ENCODE measurements around the gene CHDH. TPM values are rescaled to one million over a fixed set of nuclear protein-coding genes. Genes with fewer than 3 reads are reported as not detected.
A peak's percentile ranks its signal among the peaks of the same experiment; 100 is the strongest.

The CHDH gene
- total RNA-seq, 1 donor from 2014 or later, result 3.7 TPM

DNA sequence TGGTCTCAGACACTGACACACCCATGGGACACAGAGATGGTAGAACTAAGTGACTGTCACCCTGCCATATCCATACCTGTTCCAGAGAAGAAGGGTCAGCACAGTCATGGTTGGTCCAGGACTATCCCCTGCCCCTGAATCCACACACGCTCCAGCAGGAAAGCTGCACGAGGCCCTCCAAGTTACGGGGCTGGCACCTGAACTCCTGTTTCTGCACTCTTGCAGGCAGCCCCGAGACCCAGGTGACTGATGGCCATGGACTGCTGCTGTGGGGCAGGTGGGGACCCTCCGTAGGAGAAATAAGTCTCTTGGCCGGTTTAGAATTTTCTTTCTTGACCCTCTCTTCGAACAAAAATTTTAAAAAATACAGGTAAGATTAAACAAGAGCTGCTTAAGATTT lies 30.6 kb downstream of the CHDH start:
- H3K27ac ChIP-seq (replicated peaks), result no peak overlapping the region
- TF ChIP-seq, protein P1, sequence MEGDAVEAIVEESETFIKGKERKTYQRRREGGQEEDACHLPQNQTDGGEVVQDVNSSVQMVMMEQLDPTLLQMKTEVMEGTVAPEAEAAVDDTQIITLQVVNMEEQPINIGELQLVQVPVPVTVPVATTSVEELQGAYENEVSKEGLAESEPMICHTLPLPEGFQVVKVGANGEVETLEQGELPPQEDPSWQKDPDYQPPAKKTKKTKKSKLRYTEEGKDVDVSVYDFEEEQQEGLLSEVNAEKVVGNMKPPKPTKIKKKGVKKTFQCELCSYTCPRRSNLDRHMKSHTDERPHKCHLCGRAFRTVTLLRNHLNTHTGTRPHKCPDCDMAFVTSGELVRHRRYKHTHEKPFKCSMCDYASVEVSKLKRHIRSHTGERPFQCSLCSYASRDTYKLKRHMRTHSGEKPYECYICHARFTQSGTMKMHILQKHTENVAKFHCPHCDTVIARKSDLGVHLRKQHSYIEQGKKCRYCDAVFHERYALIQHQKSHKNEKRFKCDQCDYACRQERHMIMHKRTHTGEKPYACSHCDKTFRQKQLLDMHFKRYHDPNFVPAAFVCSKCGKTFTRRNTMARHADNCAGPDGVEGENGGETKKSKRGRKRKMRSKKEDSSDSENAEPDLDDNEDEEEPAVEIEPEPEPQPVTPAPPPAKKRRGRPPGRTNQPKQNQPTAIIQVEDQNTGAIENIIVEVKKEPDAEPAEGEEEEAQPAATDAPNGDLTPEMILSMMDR (IDR thresholded peaks at IDR 0.05; ENCODE audit: borderline replicate concordance), result no peak
- no peak overlapping the region for H3K4me3 ChIP-seq
- H3K27me3 ChIP-seq (ENCODE audit: low read depth), result peaks cover 4% of the 10 kb centered on the region
- H3K9me3 ChIP-seq (replicated peaks), result no peaks in the 10 kb centered on the region
- peaks cover 18% of the 10 kb centered on the region for H3K36me3 ChIP-seq
- DNase-seq, result no peak
- intact Hi-C loops (cut with micrococcal nuclease), result no loop called here
- no peaks in the 10 kb centered on the region for H3K4me1 ChIP-seq

DNA sequence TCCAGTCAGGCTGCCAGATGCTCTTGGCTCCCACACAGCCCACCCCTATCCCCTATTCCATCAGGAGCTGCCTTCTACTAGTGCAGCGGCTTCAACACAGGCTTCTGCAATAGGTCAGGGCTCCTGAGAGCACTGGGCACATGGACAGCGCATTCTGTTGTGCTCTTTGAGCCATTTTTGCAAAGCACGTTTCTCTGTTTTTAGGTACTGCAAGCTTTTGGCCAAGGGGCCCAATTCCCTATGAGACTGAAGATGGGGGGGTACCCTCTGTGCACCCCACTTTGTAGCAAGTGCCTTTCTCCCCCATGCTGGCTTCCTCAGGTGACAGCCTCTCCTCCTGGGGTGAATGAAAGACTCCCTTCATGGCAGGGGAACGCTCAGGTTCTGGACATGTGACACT lies 31.2 kb downstream of the CHDH start:
- no peak overlapping the region for H3K27ac ChIP-seq (replicated peaks)
- no peak for DNase-seq
- peaks cover 18% of the 10 kb centered on the region for H3K36me3 ChIP-seq
- intact Hi-C loops (cut with micrococcal nuclease), result no loop called here
- peaks cover 4% of the 10 kb centered on the region for H3K27me3 ChIP-seq (ENCODE audit: low read depth)
- H3K4me3 ChIP-seq, result no peak overlapping the region
- H3K4me1 ChIP-seq, result no peaks in the 10 kb centered on the region
- TF ChIP-seq, protein P1 (IDR thresholded peaks at IDR 0.05; ENCODE audit: borderline replicate concordance), result no peak
- H3K9me3 ChIP-seq (replicated peaks), result no peaks in the 10 kb centered on the region

DNA sequence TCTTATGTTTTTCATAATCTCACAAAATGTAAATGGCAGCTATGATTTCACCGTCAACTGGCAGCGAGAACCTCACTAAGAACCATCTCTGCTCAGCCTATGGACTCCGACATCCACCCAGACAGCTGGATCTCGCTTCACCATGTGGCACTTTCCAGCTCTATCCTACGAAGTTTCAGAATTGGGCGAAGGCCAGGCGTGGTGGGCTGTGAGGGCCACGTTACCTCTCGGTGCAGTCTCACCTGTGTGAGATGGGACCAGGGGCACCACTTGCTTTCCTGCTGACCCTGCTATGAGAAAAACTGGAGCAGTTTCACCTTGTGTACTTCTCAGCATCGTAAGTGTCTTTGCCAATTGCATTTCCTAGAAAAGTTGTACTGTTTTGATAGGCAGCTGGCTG lies 32.3 kb downstream of the CHDH start:
- Histone ChIP-seq H3K27me3 (ENCODE audit: low read depth) (peaks cover 4% of the 10 kb centered on the region), H3K9me3 (replicated peaks) (no peaks in the 10 kb centered on the region), H3K4me3 (no peak overlapping the region), H3K27ac (replicated peaks) (no peak overlapping the region), H3K4me1 (no peaks in the 10 kb centered on the region), H3K36me3 (peaks cover 10% of the 10 kb centered on the region)
- intact Hi-C loops (cut with micrococcal nuclease), result no loop called here
- TF ChIP-seq, protein P1 (IDR thresholded peaks at IDR 0.05; ENCODE audit: borderline replicate concordance), result no peak
- no peak for DNase-seq

DNA sequence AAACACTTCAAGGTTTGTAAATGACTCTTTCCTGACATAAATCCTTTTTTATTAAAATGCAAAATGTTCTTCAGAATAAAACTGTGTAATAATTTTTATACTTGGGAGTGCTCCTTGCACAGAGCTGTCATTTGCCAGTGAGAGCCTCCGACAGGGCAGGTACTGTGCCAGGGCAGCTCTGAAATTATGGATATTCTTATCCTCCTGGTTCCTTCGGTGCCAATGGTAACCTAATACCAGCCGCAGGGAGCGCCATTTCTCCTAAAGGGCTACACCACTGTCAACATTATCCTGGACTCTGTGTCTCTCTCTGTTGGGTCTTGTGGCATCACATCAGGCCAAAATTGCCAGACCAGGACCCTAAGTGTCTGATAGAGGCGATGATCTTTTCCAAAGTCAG lies 33.0 kb downstream of the CHDH start:
- intact Hi-C loops (cut with micrococcal nuclease), result no loop called here
- Histone ChIP-seq H3K36me3 (peaks cover 5% of the 10 kb centered on the region), H3K27me3 (ENCODE audit: low read depth) (peaks cover 1% of the 10 kb centered on the region), H3K27ac (replicated peaks) (no peak overlapping the region), H3K9me3 (replicated peaks) (no peaks in the 10 kb centered on the region), H3K4me3 (no peak overlapping the region), H3K4me1 (no peaks in the 10 kb centered on the region)
- DNase-seq, result no peak
- TF ChIP-seq, protein P1 (IDR thresholded peaks at IDR 0.05; ENCODE audit: borderline replicate concordance), result peak; percentile 24

DNA sequence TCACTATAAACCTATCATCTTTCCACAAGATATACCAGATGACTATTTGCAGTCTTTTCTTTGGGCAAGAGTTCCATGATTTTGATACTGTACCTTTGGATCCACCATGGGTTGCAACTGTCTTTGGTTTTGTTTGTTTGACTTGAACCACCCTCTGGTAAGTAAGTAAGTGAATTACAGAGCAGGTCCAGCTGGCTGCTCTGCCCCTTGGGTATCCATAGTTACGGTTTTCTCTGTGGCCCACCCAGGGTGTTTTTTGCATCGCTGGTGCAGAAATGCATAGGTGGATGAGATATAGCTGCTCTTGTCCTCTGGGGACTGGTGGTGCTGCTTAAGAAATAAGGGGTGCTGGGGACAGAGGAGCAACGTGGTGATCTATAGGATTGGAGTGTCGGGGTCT lies 33.8 kb downstream of the CHDH start:
- Histone ChIP-seq H3K27me3 (ENCODE audit: low read depth) (peaks cover 1% of the 10 kb centered on the region), H3K4me3 (no peak overlapping the region), H3K4me1 (peaks cover 5% of the 10 kb centered on the region), H3K9me3 (replicated peaks) (no peaks in the 10 kb centered on the region), H3K27ac (replicated peaks) (no peak overlapping the region), H3K36me3 (peaks cover 3% of the 10 kb centered on the region)
- TF ChIP-seq, protein P1 (IDR thresholded peaks at IDR 0.05; ENCODE audit: borderline replicate concordance), result no peak
- DNase-seq, result no peak
- intact Hi-C loops (cut with micrococcal nuclease), result no loop called here

Measured in left ventricle myocardium inferior (tissue), 1 donor.